Keratinocyte (primary cell): Measurements from ENCODE around the gene SERTM1. TPM values are rescaled to one million over a fixed set of nuclear protein-coding genes. Genes with fewer than 3 reads are reported as not detected.

Source experiments
- DNase-seq: peaks from one replicate; pipeline ENCODE4 v3.0.0-alpha.2; 2011; ENCODE audit warnings: low read depth, missing footprints, low spot score
- FAIRE-seq: peaks from 2 replicates; lab custom pipeline; 2011; peaks lifted over from hg19 to GRCh38; lab: Jason Lieb, UNC
- H2AFZ ChIP-seq: 2 replicates; pipeline ENCODE4 v1.6.0; 2012; ENCODE audit warnings: low read length, control low read depth, inconsistent platforms; ENCODE audit not compliant: control insufficient read depth
- H3K27ac ChIP-seq: 2 replicates; pipeline ENCODE4 v1.5.1; 2011; ENCODE audit warnings: low read length; ENCODE audit not compliant: control insufficient read depth, insufficient read depth
- H3K27me3 ChIP-seq: 3 replicates; pipeline ENCODE4 v1.6.0; 2011; ENCODE audit warnings: low read length; ENCODE audit not compliant: control insufficient read depth, insufficient read depth; ENCODE audit errors: extremely low read depth
- H3K36me3 ChIP-seq, 2 experiments: 2 replicates in 1 of 2; 3 replicates in 1 of 2; pipeline ENCODE4 v1.5.1; 2011; ENCODE audit warnings: low read length in 2 of 2, mild to moderate bottlenecking in 1 of 2; ENCODE audit not compliant: control insufficient read depth in 2 of 2, insufficient read depth in 2 of 2; ENCODE audit errors: extremely low read depth in 1 of 2
- H3K4me1 ChIP-seq: 3 replicates; pipeline ENCODE4 v1.5.1; 2011; ENCODE audit warnings: low read length; ENCODE audit not compliant: control insufficient read depth, insufficient read depth; ENCODE audit errors: extremely low read depth
- H3K4me2 ChIP-seq: 3 replicates; pipeline ENCODE4 v1.6.0; 2011; ENCODE audit warnings: low read depth, low read length; ENCODE audit not compliant: control insufficient read depth, insufficient read depth; ENCODE audit errors: extremely low read depth
- H3K4me3 ChIP-seq, 3 experiments: fragments of 200-600 bp in 1 of 3; sonication (generic) in 1 of 3; 2 replicates in 2 of 3; 3 replicates in 1 of 3; pipeline ENCODE4 v1.5.1; 2011 to 2016; ENCODE audit warnings: low read length in 3 of 3, mild to moderate bottlenecking in 3 of 3, control low read depth in 2 of 3, inconsistent platforms in 1 of 3, low read depth in 1 of 3, mixed read lengths in 1 of 3, mixed run types in 1 of 3, moderate library complexity in 1 of 3; ENCODE audit not compliant: control insufficient read depth in 2 of 3, insufficient read depth in 2 of 3; ENCODE audit errors: extremely low read depth in 1 of 3
- H3K79me2 ChIP-seq: 2 replicates; pipeline ENCODE4 v1.6.0; 2012; ENCODE audit warnings: low read length; ENCODE audit not compliant: control insufficient read depth, insufficient read depth
- H3K9ac ChIP-seq: 3 replicates; pipeline ENCODE4 v1.6.0; 2011; ENCODE audit warnings: low read length; ENCODE audit not compliant: control insufficient read depth, insufficient read depth; ENCODE audit errors: extremely low read depth
- H3K9me1 ChIP-seq: 3 replicates; pipeline ENCODE4 v1.6.0; 2011; ENCODE audit warnings: low read length; ENCODE audit not compliant: control insufficient read depth, insufficient read depth; ENCODE audit errors: extremely low read depth
- H3K9me3 ChIP-seq: 2 replicates; pipeline ENCODE4 v1.5.1; 2012; ENCODE audit warnings: low read depth, low read length; ENCODE audit not compliant: control insufficient read depth
- H4K20me1 ChIP-seq: 3 replicates; pipeline ENCODE4 v1.6.0; 2011; ENCODE audit warnings: low read length; ENCODE audit not compliant: control insufficient read depth, insufficient read depth; ENCODE audit errors: extremely low read depth
- EZH2 ChIP-seq: IDR thresholded peaks from one replicate; pipeline ENCODE4 v1.6.1; 2012; ENCODE audit warnings: inconsistent platforms, mild to moderate bottlenecking, low read length, moderate library complexity
- dilution Hi-C: fragments of 300-500 bp; cut with MboI; formaldehyde crosslinking; loops from one replicate; pipeline ENCODE4 v1.7.0; 2020; ENCODE audit warnings: low sequenced_read_pairs; ENCODE audit not compliant: extremely low pct_ligation_motif_present
- polyA plus RNA-seq, 5 experiments: library from polyadenylated mRNA; depleted of rRNA in 3 of 5; stranded (reverse) in 3 of 5; stranded (forward) in 1 of 5; unstranded in 1 of 5; fragments of >200 nt; gene quantifications; 1 replicate in 1 of 5; 2 replicates in 3 of 5; 3 replicates in 1 of 5; pipeline versions ENCODE4 v1.2.1 to v1.2.3, GENCODE V29; 2011 to 2012; ENCODE audit warnings: missing spikeins in 2 of 5, low read depth in 1 of 5, low replicate concordance in 1 of 5
- TF ChIP-seq, protein P1 (sequence below), 3 experiments: IDR thresholded peaks in 1 of 3; conservative IDR thresholded peaks in 1 of 3; optimal IDR thresholded peaks in 1 of 3; 2 replicates in 2 of 3; 3 replicates in 1 of 3; pipeline versions ENCODE3 to v1.5.1; 2011; ENCODE audit warnings: low read length in 3 of 3, mild to moderate bottlenecking in 3 of 3, moderate library complexity in 2 of 3, control low read depth in 1 of 3, inconsistent platforms in 1 of 3; ENCODE audit not compliant: insufficient read depth in 2 of 3; ENCODE audit errors: extremely low read depth in 1 of 3

SERTM1 gene
- polyA plus RNA-seq, 1 donor (not counting 4 experiments of a cell fraction or from before 2014, with no cell fraction given): not detected

- TF ChIP-seq EZH2: no peak
- TF ChIP-seq, protein P1, sequence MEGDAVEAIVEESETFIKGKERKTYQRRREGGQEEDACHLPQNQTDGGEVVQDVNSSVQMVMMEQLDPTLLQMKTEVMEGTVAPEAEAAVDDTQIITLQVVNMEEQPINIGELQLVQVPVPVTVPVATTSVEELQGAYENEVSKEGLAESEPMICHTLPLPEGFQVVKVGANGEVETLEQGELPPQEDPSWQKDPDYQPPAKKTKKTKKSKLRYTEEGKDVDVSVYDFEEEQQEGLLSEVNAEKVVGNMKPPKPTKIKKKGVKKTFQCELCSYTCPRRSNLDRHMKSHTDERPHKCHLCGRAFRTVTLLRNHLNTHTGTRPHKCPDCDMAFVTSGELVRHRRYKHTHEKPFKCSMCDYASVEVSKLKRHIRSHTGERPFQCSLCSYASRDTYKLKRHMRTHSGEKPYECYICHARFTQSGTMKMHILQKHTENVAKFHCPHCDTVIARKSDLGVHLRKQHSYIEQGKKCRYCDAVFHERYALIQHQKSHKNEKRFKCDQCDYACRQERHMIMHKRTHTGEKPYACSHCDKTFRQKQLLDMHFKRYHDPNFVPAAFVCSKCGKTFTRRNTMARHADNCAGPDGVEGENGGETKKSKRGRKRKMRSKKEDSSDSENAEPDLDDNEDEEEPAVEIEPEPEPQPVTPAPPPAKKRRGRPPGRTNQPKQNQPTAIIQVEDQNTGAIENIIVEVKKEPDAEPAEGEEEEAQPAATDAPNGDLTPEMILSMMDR (optimal IDR thresholded peaks at IDR 0.05 in 1 of 3, IDR thresholded peaks at IDR 0.05 in 1 of 3, conservative IDR thresholded peaks at IDR 0.05 in 1 of 3; ENCODE audit: extremely low read depth in 1 of 3, insufficient read depth in 2 of 3, low read length in 3 of 3): no peak
- Histone ChIP-seq H3K4me3 (no peak overlapping the region), H3K36me3 (no peaks in the 10 kb centered on the region), H3K9ac (no peak overlapping the region), H3K79me2 (no peaks in the 10 kb centered on the region), H2AFZ (no peak overlapping the region), H3K9me3 (no peaks in the 10 kb centered on the region), H3K4me1 (no peaks in the 10 kb centered on the region), H3K27ac (no peak overlapping the region), H3K9me1 (no peaks in the 10 kb centered on the region), H4K20me1 (no peaks in the 10 kb centered on the region), H3K4me2 (no peak overlapping the region), H3K27me3 (no peaks in the 10 kb centered on the region)
- FAIRE-seq (no peak), DNase-seq (no peak)
- dilution Hi-C loops: no loop called here
These were observed 54.2 kb downstream of the SERTM1 start for GRCh38 chr13:36728006-36728405.

DNA sequence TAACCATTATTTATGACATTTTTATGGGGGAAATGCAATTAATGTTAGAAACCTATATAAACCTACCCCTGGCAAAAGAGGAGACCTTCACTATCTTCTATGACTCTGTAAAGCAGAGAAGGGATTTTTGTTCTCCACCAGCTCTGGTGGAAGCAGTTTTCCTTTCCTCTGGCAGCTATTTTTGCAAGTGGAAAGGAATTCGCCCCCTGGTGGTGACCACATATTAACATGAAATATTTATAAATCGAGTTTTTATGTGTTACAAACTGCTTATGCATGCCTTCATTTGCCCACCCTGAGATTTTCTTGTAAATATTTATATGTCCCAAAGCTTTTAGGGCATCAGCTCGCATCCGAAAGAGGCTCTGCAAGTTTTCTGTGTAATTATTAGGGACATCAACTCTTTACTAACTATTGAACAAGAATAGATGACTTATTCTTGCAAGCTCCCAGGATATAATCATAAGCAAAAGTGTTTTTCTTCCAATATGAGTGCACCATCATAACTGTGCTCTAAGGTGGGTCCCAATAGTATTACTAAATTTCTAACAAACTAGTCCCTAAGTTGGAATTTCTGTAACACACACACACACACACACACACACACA, 62.4 kb downstream of the SERTM1 start:
- dilution Hi-C loops: no loop called here
- Histone ChIP-seq H3K36me3 (no peaks in the 10 kb centered on the region), H3K4me1 (no peaks in the 10 kb centered on the region), H3K27ac (no peak overlapping the region), H3K9me1 (no peaks in the 10 kb centered on the region), H3K27me3 (no peaks in the 10 kb centered on the region), H3K9me3 (no peaks in the 10 kb centered on the region), H3K9ac (no peak overlapping the region), H3K4me2 (no peak overlapping the region), H4K20me1 (no peaks in the 10 kb centered on the region), H2AFZ (no peak overlapping the region), H3K4me3 (no peak overlapping the region), H3K79me2 (no peaks in the 10 kb centered on the region)
- DNase-seq: peak; percentile 4
- TF ChIP-seq, protein P1 (optimal IDR thresholded peaks at IDR 0.05 in 1 of 3, IDR thresholded peaks at IDR 0.05 in 1 of 3, conservative IDR thresholded peaks at IDR 0.05 in 1 of 3; ENCODE audit: extremely low read depth in 1 of 3, insufficient read depth in 2 of 3, low read length in 3 of 3): peak; percentile 43 to 51 (median 49)
- TF ChIP-seq EZH2: no peak
- FAIRE-seq: no peak
